PC-9 (cell line): ENCODE results near the gene TRPM7. TPM values are rescaled to one million over a fixed set of nuclear protein-coding genes. Genes with fewer than 3 reads are reported as not detected.
"Not testable (repeated sequence)": the region's sequence is repeated elsewhere in the genome, so short reads cannot be mapped to it uniquely, and the experiment has no call there.

Experiments
- BruUV-seq: library from RNA; stranded (reverse); fragments of 400-500 nt; replicated peaks from 2 replicates; lab custom pipeline; 2021; lab: Mats Ljungman, UMichigan
- CTCF ChIA-PET: fragments of 300-600 bp; sonication (Branson Sonifier 250); formaldehyde crosslinking; loops from one replicate; lab custom pipeline; 2022; ENCODE audit warnings: antibody characterized with exemption; lab: Charles Lee
- POLR2A ChIA-PET: fragments of 300-600 bp; sonication (Branson Sonifier 250); formaldehyde crosslinking; loops from one replicate; lab custom pipeline; 2022; ENCODE audit warnings: antibody characterized with exemption; ENCODE audit not compliant: unreplicated experiment; lab: Charles Lee
- DNase-seq, 2 experiments: peaks; one replicate each; pipeline versions ENCODE4 v3.0.0 to v3.0.0-alpha.2; 2015 to 2022; ENCODE audit warnings: mixed read lengths in 1 of 2
- H2AFZ ChIP-seq: fragments of 200-600 bp; sonication (generic); 2 replicates; pipeline ENCODE4 v1.8.1; 2017; ENCODE audit warnings: antibody characterized with exemption
- H3F3A ChIP-seq: fragments of 200-600 bp; sonication (generic); 2 replicates; pipeline ENCODE4 v1.8.1; 2017; ENCODE audit warnings: antibody characterized with exemption, mild to moderate bottlenecking, low read depth; ENCODE audit not compliant: insufficient read depth
- H3K27ac ChIP-seq: fragments of 200-600 bp; sonication (generic); 2 replicates; pipeline ENCODE4 v1.6.1; 2016; ENCODE audit warnings: mixed run types
- H3K27me3 ChIP-seq: fragments of 200-600 bp; sonication (generic); 2 replicates; pipeline ENCODE4 v1.6.1; 2016; ENCODE audit warnings: low read depth, mixed run types; ENCODE audit not compliant: insufficient read depth
- H3K36me3 ChIP-seq: fragments of 200-600 bp; sonication (generic); 2 replicates; pipeline ENCODE4 v1.6.1; 2016; ENCODE audit warnings: low read depth, mixed run types
- H3K4me1 ChIP-seq: fragments of 200-600 bp; sonication (generic); replicated peaks from 2 replicates; pipeline ENCODE4 v1.6.1; 2016; ENCODE audit warnings: mixed run types; ENCODE audit not compliant: insufficient read depth
- H3K4me2 ChIP-seq: fragments of 200-600 bp; sonication (generic); 2 replicates; pipeline ENCODE4 v1.6.1; 2017; ENCODE audit warnings: mixed run types
- H3K4me3 ChIP-seq: fragments of 200-600 bp; sonication (generic); 2 replicates; pipeline ENCODE4 v1.6.1; 2016; ENCODE audit warnings: mixed run types
- H3K79me2 ChIP-seq: fragments of 200-600 bp; sonication (generic); 2 replicates; pipeline ENCODE4 v1.6.1; 2017; ENCODE audit warnings: low read depth, mixed run types
- H3K9me2 ChIP-seq: fragments of 200-600 bp; sonication (generic); 2 replicates; pipeline ENCODE4 v1.8.1; 2017; ENCODE audit warnings: mild to moderate bottlenecking; ENCODE audit not compliant: insufficient read depth
- H3K9me3 ChIP-seq: fragments of 200-600 bp; sonication (generic); 2 replicates; pipeline ENCODE4 v1.8.1; 2016; ENCODE audit warnings: low read depth; ENCODE audit not compliant: insufficient read depth
- H4K20me1 ChIP-seq: fragments of 200-600 bp; sonication (generic); 2 replicates; pipeline ENCODE4 v1.8.1; 2017; ENCODE audit not compliant: insufficient read depth
- CTCF ChIP-seq: fragments of 200-600 bp; sonication (generic); conservative IDR thresholded peaks from 2 replicates; pipeline ENCODE4 v1.6.1; 2017; ENCODE audit warnings: mixed run types, antibody characterized with exemption, mild to moderate bottlenecking, moderate library complexity
- EZH2 ChIP-seq: fragments of 200-600 bp; sonication (generic); IDR thresholded peaks from 2 replicates; pipeline ENCODE4 v1.8.0; 2017; ENCODE audit warnings: antibody characterized with exemption, low read depth
- intact Hi-C: fragments of 100-400 bp; cut with micrococcal nuclease; formaldehyde crosslinking; loops from one replicate; pipeline ENCODE4 v1.10.0; 2022; ENCODE audit not compliant: unreplicated experiment
- total RNA-seq: library from RNA; stranded (reverse); gene quantifications from 2 replicates; pipeline ENCODE4 v1.2.3, GENCODE V29; 2021

TRPM7 gene
- total RNA-seq, 1 experiment from 2014 or later = 40.3 TPM

GRCh38 chr15:50698101-50698500 lies 11.5 kb upstream of the TRPM7 start:
- H3K36me3 ChIP-seq = no peaks in the 10 kb centered on the region
- no peak for DNase-seq
- CTCF ChIA-PET = no interaction called here

GRCh38 chr15:50697109-50697797 lies 10.7 kb upstream of the TRPM7 start:
- Histone ChIP-seq H2AFZ (no peak overlapping the region), H3K9me2 (no peaks in the 10 kb centered on the region), H3K79me2 (no peaks in the 10 kb centered on the region), H3K4me2 (no peak overlapping the region), H3K27me3 (no peaks in the 10 kb centered on the region), H3K27ac (no peak overlapping the region), H3K4me1 (no peaks in the 10 kb centered on the region), H3K4me3 (no peak overlapping the region), H3F3A (no peaks in the 10 kb centered on the region), H3K9me3 (no peaks in the 10 kb centered on the region), H4K20me1 (no peaks in the 10 kb centered on the region), H3K36me3 (no peaks in the 10 kb centered on the region)
- intact Hi-C loops = no loop called here
- TF ChIP-seq EZH2 (no peak), CTCF (no peak)
- CTCF ChIA-PET = no interaction called here
- no peak for DNase-seq
- POLR2A ChIA-PET = no interaction called here
- no TSS peak for BruUV-seq

More at GRCh38 chr15:50698101-50698500, 11.5 kb upstream of the TRPM7 start:
- no peaks in the 10 kb centered on the region for H3K79me2 ChIP-seq
- no peaks in the 10 kb centered on the region for H3K9me3 ChIP-seq
- H3K4me3 ChIP-seq = no peak overlapping the region
- intact Hi-C loops = no loop called here
- BruUV-seq = no TSS peak
- H3K9me2 ChIP-seq = no peaks in the 10 kb centered on the region
- no peaks in the 10 kb centered on the region for H4K20me1 ChIP-seq
- no peaks in the 10 kb centered on the region for H3F3A ChIP-seq
- no peak overlapping the region for H3K4me2 ChIP-seq
- no peak for TF ChIP-seq CTCF
- no peak overlapping the region for H3K27ac ChIP-seq
- no peaks in the 10 kb centered on the region for H3K27me3 ChIP-seq
- no peaks in the 10 kb centered on the region for H3K4me1 ChIP-seq
- POLR2A ChIA-PET = no interaction called here
- no peak overlapping the region for H2AFZ ChIP-seq

GRCh38 chr15:50694634-50695165 lies 8.1 kb upstream of the TRPM7 start:
- H3K36me3 ChIP-seq, H3K9me2 ChIP-seq, H4K20me1 ChIP-seq, H3K4me1 ChIP-seq, H3K4me2 ChIP-seq, H3K27me3 ChIP-seq, H3K4me3 ChIP-seq, H3K79me2 ChIP-seq, CTCF ChIA-PET, H3F3A ChIP-seq, BruUV-seq, DNase-seq, H3K9me3 ChIP-seq, H3K27ac ChIP-seq, H2AFZ ChIP-seq, POLR2A ChIA-PET, intact Hi-C loops: not testable (repeated sequence)
